Activated effector memory CD4-positive, alpha-beta T cell treated with anti-CD3 and anti-CD28 coated beads, Interleukin-2, amount 50 U/mL, for 16 hours (primary cell): ENCODE data around the gene PSMB7.

Source experiments
- DNase-seq: peaks from one replicate; pipeline ENCODE4 v3.0.0-alpha.2; 2020

The PSMB7 gene

DNA sequence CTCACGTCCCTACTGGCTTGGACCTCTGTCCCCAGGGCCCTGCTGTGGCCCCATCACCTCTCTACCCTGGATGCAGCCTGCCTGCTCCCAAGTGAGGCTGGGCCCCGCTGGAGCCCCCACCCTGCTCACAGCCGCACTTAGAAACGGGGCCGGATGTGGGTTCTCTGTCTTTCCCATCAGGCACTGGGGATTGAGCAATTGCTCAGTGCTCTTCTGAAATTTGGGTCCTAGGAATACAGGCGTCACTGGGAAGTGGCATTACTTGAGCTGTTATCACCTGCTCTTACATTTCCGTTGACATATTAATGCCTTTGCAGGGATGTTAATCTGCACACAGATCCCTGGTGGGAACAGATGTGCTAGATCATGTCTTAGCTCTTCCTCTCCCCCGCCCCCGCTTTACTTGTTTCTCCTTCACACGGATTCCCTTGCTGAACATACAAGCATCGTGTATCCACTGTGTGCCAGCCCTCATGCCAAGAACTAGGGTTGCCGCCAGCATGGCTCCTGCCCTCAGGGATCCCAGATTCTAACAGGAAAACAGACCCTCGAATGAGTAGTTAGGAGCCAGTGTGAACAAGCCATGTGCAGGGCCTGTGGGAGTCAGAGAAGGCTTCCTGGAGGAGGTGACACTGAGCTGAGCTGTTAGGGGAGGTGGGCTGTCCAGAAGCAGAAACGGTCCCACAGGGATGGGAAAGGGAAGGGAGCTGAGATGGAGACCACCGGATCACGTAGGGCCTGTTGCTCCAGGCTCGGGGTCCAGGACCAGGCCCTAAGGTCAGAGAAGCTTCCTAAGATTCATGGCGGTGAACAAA, 92.4 kb downstream of the PSMB7 start:
- no peak for DNase-seq

DNA sequence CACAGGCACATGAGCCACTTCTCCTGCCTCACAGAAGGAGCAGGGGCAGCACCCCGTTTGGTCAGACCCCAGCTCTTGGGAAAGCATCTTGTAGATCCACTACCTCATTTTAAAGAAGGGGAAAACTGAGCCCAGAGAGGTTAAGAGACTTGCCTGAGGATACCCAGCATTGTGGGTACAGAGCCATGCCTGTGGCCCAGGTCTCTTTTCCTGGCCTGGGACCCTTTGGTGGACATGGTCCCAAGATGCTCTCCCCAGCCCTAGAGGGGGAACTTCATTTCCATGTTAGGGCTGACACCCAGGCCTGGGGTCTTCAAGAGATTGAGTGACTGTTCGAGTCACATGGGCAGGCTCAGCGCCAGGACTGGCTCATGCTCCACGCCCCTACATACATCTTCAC, 93.3 kb downstream of the PSMB7 start:
- DNase-seq = no peak

DNA sequence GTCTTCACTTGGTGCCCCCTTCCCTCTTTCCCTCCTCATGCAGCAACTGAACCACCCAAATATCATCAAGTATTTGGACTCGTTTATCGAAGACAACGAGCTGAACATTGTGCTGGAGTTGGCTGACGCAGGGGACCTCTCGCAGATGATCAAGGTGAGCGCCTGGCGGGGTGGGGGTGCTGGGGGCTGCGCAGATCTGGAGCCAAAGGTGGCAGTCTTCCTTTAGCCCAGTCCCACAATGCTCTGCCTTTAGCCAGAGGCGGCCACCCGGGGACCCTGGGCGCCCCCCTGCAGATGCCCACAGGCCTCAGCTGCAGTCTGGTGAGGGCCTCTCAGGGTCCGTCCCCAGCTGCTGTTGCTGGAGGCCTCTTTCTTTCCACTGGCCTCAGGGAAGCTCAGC, 93.8 kb downstream of the PSMB7 start:
- DNase-seq = no peak

DNA sequence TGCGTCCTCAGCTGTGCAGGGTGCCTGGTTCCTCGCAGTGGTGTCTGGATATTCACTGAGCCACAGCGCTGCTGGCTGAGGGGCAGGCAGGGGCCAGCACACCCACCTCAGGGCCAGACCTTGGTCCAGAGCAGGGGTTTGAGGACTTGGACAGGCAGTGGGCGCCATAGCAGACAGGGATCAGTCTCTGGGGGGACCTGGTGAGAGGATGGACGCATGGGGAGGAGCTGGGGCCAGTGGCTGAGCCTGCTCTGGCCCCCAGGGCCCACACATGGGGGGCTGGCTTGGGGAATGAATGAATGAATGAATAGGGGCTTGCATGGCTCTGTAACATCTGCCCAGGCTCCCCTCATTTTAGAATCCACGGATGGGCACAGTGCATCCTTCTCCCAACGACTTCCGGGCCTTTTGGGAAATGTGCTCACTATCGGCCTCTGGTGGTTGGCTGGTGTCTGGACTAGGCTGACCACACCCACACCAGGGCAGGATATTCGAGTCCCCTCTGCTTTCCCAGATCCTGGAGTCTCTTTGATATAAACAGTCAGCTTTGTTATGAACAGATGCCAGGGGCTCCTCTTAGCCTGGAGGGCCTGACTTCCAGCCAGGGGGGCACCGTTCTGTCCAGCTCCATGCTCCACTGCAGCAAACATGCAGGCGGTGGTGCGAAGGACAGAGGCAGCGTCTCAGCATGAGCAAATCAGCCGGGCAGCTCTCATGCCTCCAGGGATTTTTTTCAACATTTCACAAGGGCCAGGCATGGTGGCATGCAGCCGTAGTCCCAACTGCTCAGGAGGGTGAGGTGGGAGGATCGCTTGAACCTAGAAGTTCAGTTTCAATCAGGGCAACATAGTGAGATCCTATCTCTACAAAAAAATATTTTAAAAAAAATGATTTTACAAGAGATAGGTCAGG, 94.9 kb downstream of the PSMB7 start:
- peak; percentile 77 for DNase-seq

DNA sequence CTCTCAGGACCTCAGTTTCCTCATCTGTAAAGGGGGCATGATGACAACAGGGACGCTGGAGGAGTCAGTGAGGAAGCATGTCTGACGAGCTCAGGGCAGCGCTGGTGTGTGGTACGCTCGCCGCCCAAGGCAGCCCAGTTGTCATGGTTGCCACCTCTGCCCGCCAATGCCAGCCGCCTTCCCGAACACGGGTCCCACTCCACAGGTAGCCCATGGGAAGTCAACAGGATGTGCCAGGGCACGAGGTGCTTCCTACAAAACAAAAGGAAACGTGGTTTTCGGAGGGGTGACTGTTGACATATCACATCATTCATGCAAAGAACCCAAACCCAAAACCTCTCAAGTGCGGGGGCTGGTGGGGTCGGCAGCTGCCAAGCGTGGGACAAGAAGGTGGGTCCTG, 99.4 kb downstream of the PSMB7 start:
- no peak for DNase-seq

DNA sequence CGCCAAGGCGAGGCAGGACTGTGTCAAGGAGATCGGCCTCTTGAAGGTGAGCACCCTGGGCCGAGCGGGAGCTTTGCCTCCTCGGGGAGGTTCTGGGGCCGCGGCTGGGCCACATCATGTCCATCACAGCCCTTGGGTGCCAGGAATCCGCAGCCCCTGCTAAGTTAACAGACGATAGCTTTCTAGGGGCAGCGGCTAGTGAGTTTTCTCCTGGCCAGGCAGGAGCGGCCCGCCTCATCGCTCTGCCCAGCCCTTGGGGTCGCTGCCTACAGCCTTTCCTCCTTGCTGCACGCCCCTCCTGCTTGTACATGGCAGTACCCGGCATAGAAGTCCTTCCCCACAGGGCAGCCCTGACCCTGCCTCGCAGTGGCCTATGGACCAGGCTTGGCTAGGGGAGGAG, 101.3 kb downstream of the PSMB7 start:
- DNase-seq = no peak

DNA sequence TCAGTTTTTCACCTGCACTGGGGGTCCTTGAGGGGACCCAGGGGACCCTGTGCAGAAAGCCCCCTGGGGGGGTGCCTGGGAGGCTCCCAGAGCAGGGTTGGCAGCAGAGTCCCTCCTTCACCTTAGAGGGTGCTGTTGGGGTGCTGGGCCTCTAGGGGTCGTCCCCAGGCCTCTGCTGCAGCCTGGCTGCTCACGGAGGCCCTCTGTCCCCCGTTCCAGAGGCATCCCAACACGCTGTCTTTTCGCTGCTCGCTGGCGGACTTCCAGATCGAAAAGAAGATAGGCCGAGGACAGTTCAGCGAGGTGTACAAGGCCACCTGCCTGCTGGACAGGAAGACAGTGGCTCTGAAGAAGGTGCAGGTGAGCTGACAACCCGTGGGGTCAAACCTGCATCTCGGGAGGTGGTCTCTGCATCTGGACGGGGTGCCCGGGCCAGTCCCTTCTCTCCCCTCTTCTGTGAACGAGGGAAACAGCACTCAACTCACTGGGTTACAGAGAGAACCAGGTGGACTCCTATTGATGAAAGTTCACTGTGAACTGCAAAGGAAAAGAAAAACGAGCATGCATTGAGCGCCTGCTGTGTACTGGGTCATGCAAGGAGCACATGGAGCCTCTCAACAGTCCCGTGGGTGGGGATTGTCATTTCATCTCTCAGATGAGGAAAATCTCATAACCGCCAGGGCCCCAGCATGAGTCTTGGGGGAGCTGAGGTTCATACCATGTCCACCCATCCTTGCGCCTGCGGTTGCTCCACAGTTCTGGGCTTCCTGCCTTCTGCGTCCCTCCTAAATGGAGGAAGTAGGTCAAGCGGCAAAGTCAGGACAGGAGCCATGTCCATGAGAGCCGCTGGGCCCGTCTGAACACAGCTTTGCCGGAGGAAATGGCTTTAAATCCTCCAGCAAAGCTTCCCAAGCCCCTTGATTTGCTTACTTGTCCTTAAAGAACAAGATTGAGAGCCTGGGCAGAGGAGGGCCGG, 102.7 kb downstream of the PSMB7 start:
- DNase-seq = no peak

DNA sequence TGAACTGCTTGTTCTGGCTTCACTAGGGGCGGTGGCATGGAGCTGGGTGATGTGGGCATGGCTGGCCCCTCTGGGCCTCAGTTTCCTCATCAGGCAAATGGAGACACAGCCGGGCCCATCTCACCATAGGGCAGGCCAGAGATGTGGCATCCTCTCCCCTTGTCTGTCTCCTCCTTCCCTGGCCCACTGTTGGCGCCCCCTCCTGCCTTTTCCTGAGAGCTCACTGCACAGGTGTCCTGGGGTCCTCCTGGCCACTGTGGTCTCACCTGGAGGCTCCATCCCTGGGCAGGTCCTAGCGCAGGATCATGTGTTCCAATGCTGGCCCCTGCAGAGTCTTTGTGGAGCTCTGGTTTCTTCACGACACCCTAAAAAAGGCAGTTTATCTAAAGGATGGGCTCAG, 104.0 kb downstream of the PSMB7 start:
- no peak for DNase-seq

DNA sequence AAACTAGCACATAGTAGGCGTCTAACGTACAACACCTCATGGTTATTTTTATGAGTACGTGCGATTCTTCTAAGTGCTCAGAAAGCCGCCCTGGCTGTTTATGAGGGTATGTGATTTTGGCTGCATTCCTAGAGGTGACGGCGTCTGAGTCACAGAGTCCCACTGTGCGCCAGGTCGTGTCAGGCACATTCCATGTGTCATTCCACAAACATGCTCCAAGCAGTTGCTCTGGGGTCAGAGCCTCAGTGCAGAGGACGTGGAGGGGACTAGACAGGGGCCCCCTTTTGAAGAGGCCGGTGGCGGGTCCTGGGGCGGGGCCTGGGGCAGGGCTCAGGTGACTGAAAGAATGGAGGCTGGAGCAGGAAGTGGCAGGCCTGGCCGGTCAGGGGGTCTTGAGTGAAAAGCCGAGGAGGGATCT, 105.6 kb downstream of the PSMB7 start:
- DNase-seq = no peak

DNA sequence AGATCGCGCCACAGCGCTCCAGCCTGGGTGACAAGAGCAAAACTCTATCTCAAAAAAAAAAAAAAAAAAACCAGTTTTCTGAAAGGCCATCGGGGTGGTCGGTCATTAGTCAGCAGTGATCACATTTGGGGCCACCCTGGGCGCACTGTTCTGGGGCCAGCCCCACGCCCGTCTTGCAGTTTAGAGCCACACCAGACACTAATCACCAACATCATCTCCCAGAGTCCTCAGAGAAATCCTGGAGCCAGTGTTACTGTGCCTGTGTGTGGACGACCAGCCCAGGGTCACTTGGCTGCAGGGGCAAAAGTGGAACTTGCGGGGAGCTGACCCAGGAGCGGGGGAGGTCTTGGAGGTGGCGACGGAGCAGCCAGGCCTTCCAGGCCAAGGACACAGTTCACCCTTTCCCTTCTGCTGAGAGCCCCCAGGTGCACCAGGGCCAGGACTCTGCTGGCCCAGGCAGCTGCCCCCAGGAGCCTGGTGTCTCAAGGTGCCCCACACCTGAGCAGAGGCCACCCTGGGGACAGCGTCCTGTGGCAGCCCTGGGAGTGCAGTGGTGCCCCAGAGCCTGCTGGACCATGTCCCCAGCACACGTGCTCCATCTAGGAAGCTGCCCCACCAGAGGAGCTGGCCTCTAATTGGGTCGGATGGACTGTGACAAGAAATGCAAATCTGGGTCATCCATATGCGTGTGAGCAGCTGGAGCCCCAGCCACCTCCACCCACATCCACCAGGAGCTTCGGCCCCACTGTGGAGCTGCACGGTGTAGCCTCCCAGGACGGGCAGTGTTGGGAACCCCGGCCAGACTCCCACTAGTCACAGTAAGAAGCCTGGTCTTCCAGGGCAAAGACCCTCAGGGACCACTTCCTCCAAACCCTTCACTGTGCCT, 106.4 kb downstream of the PSMB7 start:
- no peak for DNase-seq

DNA sequence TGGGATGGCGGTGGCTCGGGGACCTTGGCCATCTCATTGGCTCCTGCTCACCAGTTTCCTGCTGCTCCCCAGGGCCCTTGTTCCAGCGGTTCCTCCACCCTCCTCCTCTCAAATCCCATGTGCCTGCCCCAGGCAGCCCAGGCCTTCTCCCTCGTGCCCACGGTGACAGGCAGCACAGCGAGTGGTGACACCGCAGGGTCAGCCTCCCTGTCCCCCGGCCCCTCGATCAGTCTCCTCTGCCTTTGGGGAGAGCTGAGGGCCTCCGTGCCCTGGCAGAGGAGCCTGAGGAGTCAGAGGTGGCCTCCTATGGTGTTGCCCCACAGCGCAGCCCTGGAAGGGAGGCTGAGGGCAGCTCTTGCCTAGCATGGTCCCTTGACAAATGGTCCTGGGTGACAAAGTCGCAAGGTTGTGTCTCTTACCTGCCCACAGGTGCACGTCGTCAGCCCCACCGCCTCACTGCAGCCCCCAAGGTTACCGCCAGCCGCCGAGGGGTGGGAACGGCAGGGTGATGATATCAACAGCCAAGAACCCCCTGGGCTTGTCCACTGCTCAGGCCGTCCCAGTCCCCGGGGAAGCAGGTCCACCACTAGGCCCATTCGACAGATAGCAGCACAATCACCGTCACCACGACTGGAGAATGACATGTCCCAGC, 107.7 kb downstream of the PSMB7 start:
- DNase-seq = no peak

DNA sequence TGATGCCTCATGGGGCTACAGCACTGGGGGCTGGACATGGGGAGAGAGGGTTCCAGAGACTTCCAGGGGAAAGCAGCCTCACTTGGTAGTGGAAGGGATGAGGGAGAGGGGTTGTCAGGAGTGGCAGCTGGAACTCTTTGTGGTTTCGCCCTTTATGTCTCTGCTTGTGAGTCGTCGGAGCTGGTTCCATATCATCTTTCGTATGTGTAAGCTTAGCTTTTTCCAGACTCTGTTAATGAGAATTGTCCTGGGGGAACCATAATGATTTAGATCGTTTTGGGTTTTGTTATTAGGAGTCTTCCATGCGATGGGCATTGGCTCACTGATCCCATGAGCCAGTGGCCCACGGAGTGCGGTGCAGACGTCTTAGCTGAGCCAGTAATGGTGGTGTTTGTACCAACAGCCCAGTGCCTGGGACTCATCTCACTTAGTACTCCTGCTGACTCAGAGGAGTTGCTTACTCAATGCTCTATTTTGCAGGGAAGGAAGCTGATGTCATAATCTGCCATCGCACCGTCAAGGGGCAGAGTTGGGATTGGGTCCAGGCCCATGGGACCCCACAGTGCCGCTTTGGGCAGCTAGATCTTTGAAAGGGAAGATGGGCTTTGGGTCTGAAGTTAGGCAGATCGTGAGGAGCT, 109.0 kb downstream of the PSMB7 start:
- no peak for DNase-seq

DNA sequence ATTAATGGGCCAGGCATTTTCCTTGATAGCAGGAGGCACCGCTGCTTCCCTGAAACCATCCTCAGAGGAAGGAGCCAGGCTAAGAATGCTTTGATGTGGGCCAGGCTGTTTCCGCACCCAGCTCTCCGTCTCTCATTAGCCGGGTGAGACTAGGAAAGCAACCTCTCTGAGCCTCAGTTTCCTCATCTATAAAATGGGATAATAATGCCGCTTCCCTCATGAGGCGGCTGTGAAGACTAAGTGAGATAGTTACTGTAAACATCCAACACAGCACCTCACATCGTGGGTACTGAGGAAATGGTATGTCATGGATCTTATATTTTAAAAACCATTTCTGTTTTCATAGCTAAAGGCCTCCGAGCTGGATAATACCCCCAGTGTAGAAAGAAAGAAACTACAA, 111.0 kb downstream of the PSMB7 start:
- DNase-seq = no peak

DNA sequence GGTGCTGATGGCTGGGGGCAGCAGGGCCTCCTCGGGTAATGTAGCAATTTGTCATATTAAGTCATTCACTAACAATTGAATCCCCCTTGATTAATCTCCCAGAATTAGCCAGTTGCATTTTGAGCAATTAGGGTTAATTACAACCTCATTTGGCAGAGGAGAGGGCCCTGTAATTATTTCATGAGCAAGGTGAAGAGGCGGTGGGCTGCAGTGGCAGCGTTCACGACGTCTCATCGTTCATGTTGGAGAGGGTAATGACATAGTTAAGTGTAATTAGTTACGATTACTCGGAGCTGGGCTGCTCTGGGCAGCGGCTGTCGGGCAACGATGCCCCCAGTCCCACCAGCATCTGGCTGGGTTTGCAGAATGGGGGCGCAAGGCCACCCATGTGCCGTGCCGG, 111.5 kb downstream of the PSMB7 start:
- no peak for DNase-seq
